ENCODE data around the gene APOL5. TPM values are rescaled to one million over a fixed set of nuclear protein-coding genes. Genes with fewer than 3 reads are reported as not detected.
"Not testable (repeated sequence)": the region's sequence is repeated elsewhere in the genome, so short reads cannot be mapped to it uniquely, and the experiment has no call there.

Gene APOL5
- total and polyA plus RNA-seq, 7 donors, result not detected

GRCh38 chr22:35697142-35697541 lies 20.5 kb upstream of the APOL5 start:
- Histone ChIP-seq H3K4me1 (no peaks in the 10 kb centered on the region), H3K9me3 (no peaks in the 10 kb centered on the region), H3K36me3 (no peaks in the 10 kb centered on the region), H3K4me3 (no peak overlapping the region), H3K27ac (no peak overlapping the region), H3K27me3 (no peaks in the 10 kb centered on the region)
- 75 to 83% methylated on average over 14 of the region's 14 CpGs for WGBS, 2 donors
- intact Hi-C loops (cut with DNase I), result no loop called here
- no peak for TF ChIP-seq POLR2AphosphoS5 (IDR thresholded peaks at IDR 0.05)
- TF ChIP-seq CTCF (IDR thresholded peaks at IDR 0.05), result no peak
- no peak for TF ChIP-seq EP300 (IDR thresholded peaks at IDR 0.05)
- TF ChIP-seq POLR2A (IDR thresholded peaks at IDR 0.05), result no peak
- no peak for DNase-seq

GRCh38 chr22:35699852-35700251 lies 17.8 kb upstream of the APOL5 start:
- H3K27me3 ChIP-seq; H3K4me3 ChIP-seq; intact Hi-C loops (cut with DNase I); H3K27ac ChIP-seq; DNase-seq; H3K36me3 ChIP-seq; H3K9me3 ChIP-seq; H3K4me1 ChIP-seq: not testable (repeated sequence)
- 70 to 82% methylated on average over 6 of the region's 6 CpGs for WGBS, 2 donors

GRCh38 chr22:35703861-35704584 lies 13.6 kb upstream of the APOL5 start:
- no peaks in the 10 kb centered on the region for H3K36me3 ChIP-seq
- no peak overlapping the region for H3K4me3 ChIP-seq
- no peak for DNase-seq
- H3K27ac ChIP-seq, result no peak overlapping the region
- no peaks in the 10 kb centered on the region for H3K9me3 ChIP-seq
- 71 to 84% methylated on average over 7 of the region's 7 CpGs for WGBS, 2 donors
- TF ChIP-seq POLR2A (IDR thresholded peaks at IDR 0.05) (no peak), CTCF (IDR thresholded peaks at IDR 0.05) (no peak), POLR2AphosphoS5 (IDR thresholded peaks at IDR 0.05) (no peak), EP300 (IDR thresholded peaks at IDR 0.05) (no peak)
- H3K27me3 ChIP-seq, result no peaks in the 10 kb centered on the region
- intact Hi-C loops (cut with DNase I), result no loop called here
- H3K4me1 ChIP-seq, result no peaks in the 10 kb centered on the region

- no peaks in the 10 kb centered on the region for H3K36me3 ChIP-seq
- H3K4me3 ChIP-seq, result no peak overlapping the region
- no peak for DNase-seq
- TF ChIP-seq POLR2A (IDR thresholded peaks at IDR 0.05) (no peak), CTCF (IDR thresholded peaks at IDR 0.05) (no peak), EP300 (IDR thresholded peaks at IDR 0.05) (no peak), POLR2AphosphoS5 (IDR thresholded peaks at IDR 0.05) (no peak)
- no peaks in the 10 kb centered on the region for H3K27me3 ChIP-seq
- no peak overlapping the region for H3K27ac ChIP-seq
- H3K4me1 ChIP-seq, result no peaks in the 10 kb centered on the region
- intact Hi-C loops (cut with DNase I), result no loop called here
- WGBS, 2 donors, result 94 to 96% methylated on average over 3 of the region's 3 CpGs
- H3K9me3 ChIP-seq, result no peaks in the 10 kb centered on the region
Observed at GRCh38 chr22:35705141-35705540, 12.5 kb upstream of the APOL5 start.

GRCh38 chr22:35708453-35708852 lies 9.2 kb upstream of the APOL5 start:
- intact Hi-C loops (cut with DNase I), result no loop called here
- H3K27ac ChIP-seq, result no peak overlapping the region
- no peaks in the 10 kb centered on the region for H3K4me1 ChIP-seq

More at GRCh38 chr22:35708453-35708852, 9.2 kb upstream of the APOL5 start:
- Histone ChIP-seq H3K36me3 (no peaks in the 10 kb centered on the region), H3K27me3 (no peaks in the 10 kb centered on the region), H3K4me3 (no peak overlapping the region), H3K9me3 (peaks cover 0 to 6% (median 0%) of the 10 kb centered on the region in 4 donors)
- TF ChIP-seq POLR2A (IDR thresholded peaks at IDR 0.05) (no peak), CTCF (IDR thresholded peaks at IDR 0.05) (no peak), EP300 (IDR thresholded peaks at IDR 0.05) (no peak), POLR2AphosphoS5 (IDR thresholded peaks at IDR 0.05) (no peak)
- DNase-seq, result no peak
- 72 to 76% methylated on average over 7 of the region's 7 CpGs for WGBS, 2 donors
